Activated CD8-positive, alpha-beta memory T cell treated with anti-CD3 and anti-CD28 coated beads for 48 hours (primary cell): ENCODE measurements around the gene BRF1.

Experiments used
- DNase-seq, 3 experiments: peaks; one replicate each; pipeline ENCODE4 v3.0.0-alpha.2; 2020; ENCODE audit warnings: low read depth in 2 of 3, low spot score in 2 of 3

Gene BRF1

GRCh38 chr14:105177082-105177481 is 123.7 kb downstream of the BRF1 start:
- DNase-seq = no peak

DNA sequence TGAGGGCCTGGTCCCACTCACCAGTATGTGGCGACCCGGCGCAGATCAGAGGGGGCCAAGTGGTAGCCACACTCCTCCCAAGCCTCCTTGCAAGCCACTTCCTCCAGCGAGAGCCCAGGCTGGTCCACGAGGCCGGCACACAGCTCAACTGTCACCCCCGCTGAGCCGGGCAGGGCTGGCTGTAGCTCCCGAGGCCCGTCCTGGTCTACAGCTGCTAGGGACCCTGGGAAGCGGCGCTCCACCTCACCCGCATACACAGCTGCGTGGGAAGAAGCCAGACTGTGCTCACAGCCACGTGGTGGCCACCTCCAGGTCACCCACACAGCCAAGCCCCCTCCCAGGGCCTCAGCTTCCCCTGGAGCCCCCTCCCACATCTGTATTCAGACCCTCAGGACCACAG is 124.3 kb downstream of the BRF1 start:
- no peak for DNase-seq

DNA sequence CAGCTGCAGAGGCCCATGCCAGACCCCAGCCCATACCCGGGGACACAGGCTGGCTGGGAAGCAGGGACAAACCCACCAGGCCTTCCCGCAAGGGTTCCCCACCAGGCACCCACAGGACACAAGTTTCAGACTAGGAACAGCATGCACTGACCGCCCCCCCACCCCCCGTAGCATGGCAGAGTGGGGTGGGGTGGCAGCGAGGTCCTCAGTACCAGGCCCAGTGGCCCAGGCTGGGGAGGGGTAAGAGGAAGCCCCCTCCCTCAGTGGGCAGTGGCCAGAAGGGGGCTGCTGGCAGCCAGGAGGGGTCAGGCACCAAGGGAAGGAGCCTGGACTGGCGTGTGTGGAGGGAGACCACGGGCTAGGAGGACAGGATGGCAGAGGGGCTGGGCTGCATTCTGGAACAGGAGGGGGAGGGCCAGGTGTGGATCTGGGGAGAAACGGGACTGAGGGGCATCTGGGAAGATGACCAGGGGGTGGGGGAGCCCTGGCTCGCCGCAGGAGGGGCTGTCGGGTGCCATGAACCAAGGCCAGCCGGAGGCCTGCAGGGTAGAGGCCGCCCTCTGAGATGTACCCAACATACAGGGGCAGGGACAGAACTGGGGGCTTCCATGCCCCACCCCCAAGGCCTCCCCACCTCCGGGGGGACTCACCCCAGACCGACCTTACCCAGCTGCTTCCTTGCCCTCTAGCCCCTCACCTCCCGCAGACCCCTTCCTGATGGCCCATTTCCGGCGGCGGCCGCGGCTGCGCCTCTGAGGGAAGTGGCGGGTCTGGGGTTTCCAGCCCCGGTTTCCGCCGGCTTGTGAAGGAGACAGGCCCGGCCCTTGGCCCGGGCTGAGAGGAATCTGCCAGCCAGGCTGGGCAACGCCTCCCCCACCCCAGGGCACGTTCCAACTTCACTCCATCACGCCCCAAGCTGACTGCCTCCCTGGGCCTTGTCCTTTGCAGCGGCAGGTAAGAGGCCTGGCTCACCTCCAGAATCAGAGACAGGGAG is 126.6 kb downstream of the BRF1 start:
- DNase-seq = no peak

DNA sequence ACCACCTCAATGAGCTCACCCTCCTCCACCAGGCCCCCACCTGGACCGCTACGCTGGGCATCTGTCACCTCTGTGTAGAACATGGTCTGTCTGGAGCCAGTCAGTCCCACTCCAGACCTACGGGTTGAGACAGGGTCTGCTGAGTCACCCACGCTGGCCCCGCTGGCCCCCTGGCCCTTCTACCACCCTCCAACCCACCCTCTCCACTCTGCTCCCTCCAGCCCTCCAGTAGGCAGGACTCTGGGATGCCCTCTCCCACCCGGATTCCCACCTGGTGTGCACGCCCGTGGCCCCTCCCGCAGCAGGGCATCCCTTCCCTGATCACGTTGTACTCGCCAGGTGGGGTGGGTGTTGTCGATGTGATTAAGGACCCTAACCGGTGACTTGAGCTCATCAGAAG is 127.7 kb downstream of the BRF1 start:
- DNase-seq = no peak

DNA sequence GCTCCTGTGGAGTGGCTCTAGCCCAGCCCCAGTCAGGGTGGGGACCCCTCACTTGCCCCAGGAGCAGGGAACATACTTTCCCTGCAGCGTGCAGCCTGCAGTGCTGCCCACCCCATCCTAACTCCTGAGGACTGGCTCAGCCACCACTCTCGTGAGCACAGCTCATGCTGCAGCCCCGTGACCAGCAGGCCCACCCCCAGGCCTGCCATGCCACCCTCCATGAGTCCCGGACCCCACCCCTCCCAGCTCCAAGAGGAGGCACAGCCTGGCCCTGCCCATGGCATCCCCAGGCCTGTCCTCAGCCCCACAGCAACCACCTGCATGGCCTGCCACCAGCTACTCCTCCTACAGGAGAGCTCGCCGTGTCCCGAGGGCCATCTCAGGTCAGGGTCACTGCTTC is 128.3 kb downstream of the BRF1 start:
- no peak for DNase-seq

GRCh38 chr14:105171004-105171673 is 129.7 kb downstream of the BRF1 start:
- DNase-seq = no peak

DNA sequence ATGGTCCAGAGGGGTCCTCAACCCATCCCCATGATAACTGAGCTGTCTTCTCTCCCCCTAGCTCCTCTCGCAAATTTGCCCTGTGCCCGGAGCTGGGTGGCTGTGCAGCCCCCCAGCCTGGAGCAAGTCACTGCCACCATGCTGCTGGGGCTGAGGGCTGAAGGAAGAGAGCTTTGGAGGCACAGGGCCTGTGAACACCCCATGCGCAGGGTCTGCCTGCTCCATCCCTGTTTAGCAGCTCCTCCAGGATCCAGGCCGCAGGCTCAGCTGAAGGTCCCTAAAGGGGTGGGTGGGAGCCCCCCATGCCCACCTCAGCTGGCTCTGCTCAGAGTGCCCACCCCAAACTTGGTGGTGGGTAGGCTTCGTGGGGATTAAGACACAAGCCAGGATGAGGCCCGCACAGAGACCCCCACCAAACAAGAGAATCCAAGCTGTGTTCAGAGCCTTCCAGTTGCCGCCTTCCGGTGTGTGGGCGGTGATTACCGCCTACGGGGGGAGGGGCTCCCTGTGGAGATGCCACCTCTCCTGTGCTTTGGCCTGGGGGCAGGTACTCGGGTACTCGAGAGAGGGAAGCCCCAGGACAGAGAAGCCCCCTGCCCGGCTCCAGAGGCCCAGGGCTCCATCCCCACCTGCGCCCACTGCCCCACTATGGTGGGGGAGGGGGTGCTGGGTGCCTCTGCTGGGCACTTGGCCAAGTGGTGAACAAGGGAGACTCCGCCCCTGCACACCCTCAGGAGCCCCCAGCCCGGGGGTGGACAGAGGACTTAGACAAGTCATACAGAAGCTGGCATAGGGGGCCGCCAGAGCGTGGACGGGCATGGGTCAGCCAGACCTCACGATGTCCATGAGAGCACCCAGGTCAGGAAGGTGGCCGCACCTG is 130.8 kb downstream of the BRF1 start:
- DNase-seq = no peak

GRCh38 chr14:105168979-105169507 is 131.8 kb downstream of the BRF1 start:
- DNase-seq = no peak

GRCh38 chr14:105168496-105168978 is 132.3 kb downstream of the BRF1 start, which contains the start of gene JAG2:
TSS of gene JAG2 (minus strand) at chr14:105168776. CDS start at chr14:105168420, 356 bp downstream.
- no peak for DNase-seq

GRCh38 chr14:105168093-105168420 is 132.7 kb downstream of the BRF1 start:
- no peak for DNase-seq

GRCh38 chr14:105167303-105168092 is 133.3 kb downstream of the BRF1 start:
- no peak for DNase-seq

DNA sequence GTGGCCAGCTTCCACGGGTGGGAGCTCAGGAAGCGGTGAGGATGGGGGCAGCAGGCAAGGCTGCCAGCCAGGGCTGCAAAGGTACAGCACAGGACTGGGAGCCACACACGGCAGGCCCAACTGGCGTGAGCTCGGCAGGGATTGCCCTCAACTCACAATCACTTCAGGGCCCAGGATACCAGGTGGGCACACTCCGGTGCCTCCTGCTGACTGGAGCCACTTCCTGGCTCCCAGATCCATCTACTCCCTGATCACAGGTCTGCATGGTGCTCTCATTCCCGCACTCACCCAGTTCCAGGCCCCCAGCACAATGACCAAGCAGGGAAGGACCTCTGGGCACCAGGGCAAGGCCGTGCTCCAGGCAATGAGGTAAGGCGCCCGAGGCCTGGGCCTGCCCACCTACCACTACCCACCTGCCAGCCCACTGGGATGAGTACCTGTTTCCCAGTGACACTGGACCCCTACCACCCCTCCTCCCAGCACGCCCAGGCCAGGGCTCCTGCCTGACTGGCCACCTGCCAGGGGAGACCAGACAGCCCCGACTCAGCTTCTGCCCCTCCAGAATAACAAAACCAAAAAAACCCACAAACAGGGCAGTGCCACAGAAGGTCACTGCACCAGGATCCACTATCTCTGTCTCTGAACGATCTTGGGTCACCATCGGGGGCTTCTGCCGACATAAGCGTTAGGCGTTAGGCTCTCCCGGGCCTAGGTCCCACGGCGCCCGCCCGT is 134.1 kb downstream of the BRF1 start:
- DNase-seq = no peak

GRCh38 chr14:105165761-105166485 is 134.9 kb downstream of the BRF1 start:
- DNase-seq = no peak

GRCh38 chr14:105165134-105165704 is 135.6 kb downstream of the BRF1 start:
- no peak for DNase-seq

GRCh38 chr14:105163040-105163742 is 137.6 kb downstream of the BRF1 start:
- no peak for DNase-seq

- no peak for DNase-seq
Measured at GRCh38 chr14:105162669-105162979, 138.2 kb downstream of the BRF1 start.

- no peak for DNase-seq
Measured at GRCh38 chr14:105161964-105162668, 138.7 kb downstream of the BRF1 start.
